ENCODE results near the gene CCDC9.

Gene CCDC9

GRCh38 chr19:47255879-47256692, at the start of gene CCDC9:
Gene CCDC9, plus strand, starts transcription at chr19:47256525. Its CDS starts 1,876 bp downstream, at chr19:47258401.
- TF ChIP-seq CTCF (IDR thresholded peaks at IDR 0.05; ENCODE audit: control insufficient read depth, insufficient read depth, low read depth, low read length, missing control alignments), result no peak
- H3K4me3 ChIP-seq (ENCODE audit: control insufficient read depth, low read depth, low read length), result peak within 1 kb of the TSS; percentile 63
- peak; percentile 84 for DNase-seq (ENCODE audit: low read depth)

GRCh38 chr19:47209319-47210179, 46.8 kb upstream of the CCDC9 start:
- H3K4me3 ChIP-seq (ENCODE audit: control insufficient read depth, low read depth, low read length), result no peak overlapping the region
- DNase-seq (ENCODE audit: low read depth), result no peak
- no peak for TF ChIP-seq CTCF (IDR thresholded peaks at IDR 0.05; ENCODE audit: control insufficient read depth, insufficient read depth, low read depth, low read length, missing control alignments)

- DNase-seq (ENCODE audit: low read depth), result no peak
- TF ChIP-seq CTCF (IDR thresholded peaks at IDR 0.05; ENCODE audit: control insufficient read depth, insufficient read depth, low read depth, low read length, missing control alignments), result no peak
- no peak overlapping the region for H3K4me3 ChIP-seq (ENCODE audit: control insufficient read depth, low read depth, low read length)
Measured at GRCh38 chr19:47210180-47210490, 46.2 kb upstream of the CCDC9 start.

GRCh38 chr19:47210689-47211316, 45.5 kb upstream of the CCDC9 start:
- TF ChIP-seq CTCF (IDR thresholded peaks at IDR 0.05; ENCODE audit: control insufficient read depth, insufficient read depth, low read depth, low read length, missing control alignments), result peak; percentile 72
- H3K4me3 ChIP-seq (ENCODE audit: control insufficient read depth, low read depth, low read length), result no peak overlapping the region
- DNase-seq (ENCODE audit: low read depth), result no peak

GRCh38 chr19:47215581-47215980, 40.7 kb upstream of the CCDC9 start:
- no peak overlapping the region for H3K4me3 ChIP-seq (ENCODE audit: control insufficient read depth, low read depth, low read length)
- DNase-seq (ENCODE audit: low read depth), result no peak
- TF ChIP-seq CTCF (IDR thresholded peaks at IDR 0.05; ENCODE audit: control insufficient read depth, insufficient read depth, low read depth, low read length, missing control alignments), result no peak

GRCh38 chr19:47221080-47221841, 35.1 kb upstream of the CCDC9 start:
- no peak for TF ChIP-seq CTCF (IDR thresholded peaks at IDR 0.05; ENCODE audit: control insufficient read depth, insufficient read depth, low read depth, low read length, missing control alignments)
- DNase-seq (ENCODE audit: low read depth), result no peak
- H3K4me3 ChIP-seq (ENCODE audit: control insufficient read depth, low read depth, low read length), result no peak overlapping the region
